Smooth muscle cell (in vitro differentiated cells): ENCODE measurements around the gene SVIL. TPM values are rescaled to one million over a fixed set of nuclear protein-coding genes. Genes with fewer than 3 reads are reported as not detected.
A peak's percentile ranks its signal among the peaks of the same experiment; 100 is the strongest.
"Not testable (repeated sequence)": the region's sequence is repeated elsewhere in the genome, so short reads cannot be mapped to it uniquely, and the experiment has no call there.

ENCODE experiments used
- DNase-seq: peaks from one replicate; lab custom pipeline; 2025; ENCODE audit not compliant: unreplicated experiment; lab: John Stamatoyannopoulos, UW
- H2AFZ ChIP-seq: fragments of 200-600 bp; sonication (generic); 2 replicates; pipeline ENCODE4 v1.6.0; 2016; ENCODE audit warnings: antibody characterized with exemption, low read depth, mild to moderate bottlenecking
- H3F3A ChIP-seq: fragments of 200-600 bp; sonication (generic); 2 replicates; pipeline ENCODE4 v1.6.0; 2017; ENCODE audit warnings: antibody characterized with exemption, low read depth
- H3K27ac ChIP-seq: fragments of 200-600 bp; sonication (generic); 2 replicates; pipeline ENCODE4 v1.5.1; 2016; ENCODE audit warnings: low read depth, mild to moderate bottlenecking
- H3K27me3 ChIP-seq: fragments of 200-600 bp; sonication (generic); 2 replicates; pipeline ENCODE4 v1.6.1; 2016; ENCODE audit warnings: low read depth, mild to moderate bottlenecking
- H3K36me3 ChIP-seq: fragments of 200-600 bp; sonication (generic); 2 replicates; pipeline ENCODE4 v1.5.1; 2016; ENCODE audit warnings: low read depth
- H3K4me1 ChIP-seq: fragments of 200-600 bp; sonication (generic); 2 replicates; pipeline ENCODE4 v1.5.1; 2016; ENCODE audit warnings: low read depth
- H3K4me2 ChIP-seq: fragments of 200-600 bp; sonication (generic); 2 replicates; pipeline ENCODE4 v1.6.0; 2016; ENCODE audit warnings: mild to moderate bottlenecking
- H3K4me3 ChIP-seq: fragments of 200-600 bp; sonication (generic); 2 replicates; pipeline ENCODE4 v1.5.1; 2016; ENCODE audit warnings: mild to moderate bottlenecking
- H3K79me2 ChIP-seq: fragments of 200-600 bp; sonication (generic); 2 replicates; pipeline ENCODE4 v1.6.0; 2016; ENCODE audit warnings: low read depth, mild to moderate bottlenecking
- H3K9ac ChIP-seq: fragments of 200-600 bp; sonication (generic); 2 replicates; pipeline ENCODE4 v1.6.0; 2016; ENCODE audit warnings: low read depth
- H3K9me3 ChIP-seq: fragments of 200-600 bp; sonication (generic); replicated peaks from 2 replicates; pipeline ENCODE4 v1.5.1; 2016; ENCODE audit warnings: low read depth
- H4K20me1 ChIP-seq: fragments of 200-600 bp; sonication (generic); 2 replicates; pipeline ENCODE4 v1.6.0; 2016; ENCODE audit warnings: low read depth
- CTCF ChIP-seq: fragments of 200-600 bp; sonication (generic); IDR thresholded peaks from 2 replicates; pipeline ENCODE4 v1.5.1; 2017; ENCODE audit warnings: borderline replicate concordance, mild to moderate bottlenecking, antibody characterized with exemption; ENCODE audit not compliant: insufficient read depth, poor library complexity, severe bottlenecking
- WGBS: methylation state at CpG from one replicate; pipeline ENCODE4 v1.1.7; 2016; ENCODE audit warnings: low lambda C conversion rate; 5-methylcytosine and 5-hydroxymethylcytosine counted together
- polyA plus RNA-seq: library from polyadenylated mRNA; unstranded; fragments of >200 nt; fragmentation: Nextera tagmentation; extraction: Ambion mirVana; gene quantifications from 2 replicates; pipeline ENCODE4 v1.2.1, GENCODE V29; 2016
- total RNA-seq: library from RNA; depleted of rRNA; stranded (reverse); fragments of >200 nt; gene quantifications from 2 replicates; pipeline ENCODE4 v1.2.3, GENCODE V29; 2014

The SVIL gene
- total and polyA plus RNA-seq, 2 experiments from 2014 or later: 32.5 to 33.0 TPM

- not testable (repeated sequence) for H3K27me3 ChIP-seq, H3K4me3 ChIP-seq, H3K4me1 ChIP-seq, H4K20me1 ChIP-seq, DNase-seq, H3K9me3 ChIP-seq, H3K79me2 ChIP-seq, H2AFZ ChIP-seq, H3K36me3 ChIP-seq, H3K4me2 ChIP-seq, H3F3A ChIP-seq, H3K9ac ChIP-seq
- TF ChIP-seq CTCF: peak; percentile 15
- 82% methylated on average over 7 of the region's 7 CpGs for WGBS
- H3K27ac ChIP-seq: peak overlapping the region; percentile 25
Measured at GRCh38 chr10:29487884-29488266, 146.9 kb downstream of the SVIL start.

- peaks cover 11% of the 10 kb centered on the region for H3K4me1 ChIP-seq
- DNase-seq: not testable (repeated sequence)
Measured at GRCh38 chr10:29487032-29487883, 147.5 kb downstream of the SVIL start.

GRCh38 chr10:29486433-29486832 is 148.3 kb downstream of the SVIL start:
- H3K4me1 ChIP-seq: peaks cover 11% of the 10 kb centered on the region
- no peak for DNase-seq
- H3K79me2 ChIP-seq: no peaks in the 10 kb centered on the region
- TF ChIP-seq CTCF: no peak
- peaks cover 10% of the 10 kb centered on the region for H3K36me3 ChIP-seq
- H3K27ac ChIP-seq: no peak overlapping the region
- H3K27me3 ChIP-seq: no peaks in the 10 kb centered on the region
- H3K4me2 ChIP-seq: no peak overlapping the region
- WGBS: 79% methylated on average over 1 of the region's 1 CpG
- H3K4me3 ChIP-seq: no peak overlapping the region
- H3K9me3 ChIP-seq: no peaks in the 10 kb centered on the region
- no peak overlapping the region for H3K9ac ChIP-seq
- H2AFZ ChIP-seq: no peak overlapping the region
- H3F3A ChIP-seq: no peaks in the 10 kb centered on the region
- H4K20me1 ChIP-seq: no peaks in the 10 kb centered on the region

More at GRCh38 chr10:29487032-29487883, 147.5 kb downstream of the SVIL start:
- not testable (repeated sequence) for H3K4me2 ChIP-seq, H4K20me1 ChIP-seq, H3F3A ChIP-seq, H3K9me3 ChIP-seq, H2AFZ ChIP-seq, H3K36me3 ChIP-seq, H3K79me2 ChIP-seq, H3K27me3 ChIP-seq, H3K4me3 ChIP-seq, H3K9ac ChIP-seq, H3K27ac ChIP-seq
- WGBS: 97% methylated on average over 21 of the region's 21 CpGs

- H3K27ac ChIP-seq, H3K4me2 ChIP-seq, H3K4me3 ChIP-seq, H3F3A ChIP-seq, H3K9ac ChIP-seq, DNase-seq, H4K20me1 ChIP-seq, H3K36me3 ChIP-seq, H3K79me2 ChIP-seq, H3K9me3 ChIP-seq, H3K27me3 ChIP-seq, H2AFZ ChIP-seq: not testable (repeated sequence)
- 92% methylated on average over 8 of the region's 8 CpGs for WGBS
- H3K4me1 ChIP-seq: peaks cover 11% of the 10 kb centered on the region
Measured at GRCh38 chr10:29484677-29485076, 150.1 kb downstream of the SVIL start.
